ENCODE measurements around the gene KCNJ1.

DNA sequence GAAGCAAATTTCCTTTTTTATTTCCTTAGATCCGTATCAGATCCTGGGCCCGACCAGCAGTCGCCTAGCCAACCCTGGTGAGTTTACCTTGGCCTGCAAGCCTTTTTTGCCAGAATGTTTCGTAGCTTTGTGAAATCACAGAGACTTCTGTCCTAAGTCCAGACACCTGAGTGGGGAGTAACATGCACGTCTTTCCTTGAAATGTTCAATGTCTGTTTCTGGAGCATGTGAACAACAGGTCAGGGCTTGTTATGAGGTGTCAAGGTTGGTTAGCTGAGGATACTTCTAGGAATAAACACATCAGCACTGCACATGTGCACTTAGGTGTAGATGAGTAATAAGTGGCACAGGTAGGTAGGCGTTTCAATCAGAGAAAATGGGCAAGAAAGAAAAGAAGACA lies 58.0 kb downstream of the KCNJ1 start:
- TF ChIP-seq, protein P1, sequence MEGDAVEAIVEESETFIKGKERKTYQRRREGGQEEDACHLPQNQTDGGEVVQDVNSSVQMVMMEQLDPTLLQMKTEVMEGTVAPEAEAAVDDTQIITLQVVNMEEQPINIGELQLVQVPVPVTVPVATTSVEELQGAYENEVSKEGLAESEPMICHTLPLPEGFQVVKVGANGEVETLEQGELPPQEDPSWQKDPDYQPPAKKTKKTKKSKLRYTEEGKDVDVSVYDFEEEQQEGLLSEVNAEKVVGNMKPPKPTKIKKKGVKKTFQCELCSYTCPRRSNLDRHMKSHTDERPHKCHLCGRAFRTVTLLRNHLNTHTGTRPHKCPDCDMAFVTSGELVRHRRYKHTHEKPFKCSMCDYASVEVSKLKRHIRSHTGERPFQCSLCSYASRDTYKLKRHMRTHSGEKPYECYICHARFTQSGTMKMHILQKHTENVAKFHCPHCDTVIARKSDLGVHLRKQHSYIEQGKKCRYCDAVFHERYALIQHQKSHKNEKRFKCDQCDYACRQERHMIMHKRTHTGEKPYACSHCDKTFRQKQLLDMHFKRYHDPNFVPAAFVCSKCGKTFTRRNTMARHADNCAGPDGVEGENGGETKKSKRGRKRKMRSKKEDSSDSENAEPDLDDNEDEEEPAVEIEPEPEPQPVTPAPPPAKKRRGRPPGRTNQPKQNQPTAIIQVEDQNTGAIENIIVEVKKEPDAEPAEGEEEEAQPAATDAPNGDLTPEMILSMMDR (conservative IDR thresholded peaks at IDR 0.05; ENCODE audit: low read depth in 2 of 2) = no peak
- TF ChIP-seq REST (IDR thresholded peaks at IDR 0.05; ENCODE audit: unreplicated experiment) = no peak
- TF ChIP-seq EZH2phosphoT487 (IDR thresholded peaks at IDR 0.05; ENCODE audit: unreplicated experiment) = no peak
- TF ChIP-seq EZH2 (IDR thresholded peaks at IDR 0.05; ENCODE audit: low read depth, unreplicated experiment) = no peak
- TF ChIP-seq POLR2AphosphoS5 (IDR thresholded peaks at IDR 0.05; ENCODE audit: low read depth) = no peak
- TF ChIP-seq JUNB (IDR thresholded peaks at IDR 0.05; ENCODE audit: unreplicated experiment) = no peak
- TF ChIP-seq ZNF114 (CRISPR knock-in tag; IDR thresholded peaks at IDR 0.05) = no peak
- TF ChIP-seq ZNF331 (CRISPR knock-in tag; IDR thresholded peaks at IDR 0.05; ENCODE audit: low read depth) = no peak
- TF ChIP-seq NANOG (IDR thresholded peaks at IDR 0.05; ENCODE audit: borderline replicate concordance) = no peak
- TF ChIP-seq CREB1 (CRISPR knock-in tag; IDR thresholded peaks at IDR 0.05; ENCODE audit: low read depth) = no peak

Measured in GM23338 (cell line).